GM18505 (cell line): ENCODE results near the gene RGS16.

Experiments used
- ATAC-seq: cut with Tn5 transposase; IDR thresholded peaks from one replicate; pipeline ENCODE4 v1.9.1; 2021; ENCODE audit not compliant: unreplicated experiment
- POLR2A ChIP-seq: IDR thresholded peaks from 4 replicates; pipeline ENCODE4 v1.6.1; 2011; ENCODE audit warnings: borderline replicate concordance; ENCODE audit not compliant: insufficient read depth, insufficient read length; ENCODE audit errors: extremely low read depth

Gene RGS16

DNA sequence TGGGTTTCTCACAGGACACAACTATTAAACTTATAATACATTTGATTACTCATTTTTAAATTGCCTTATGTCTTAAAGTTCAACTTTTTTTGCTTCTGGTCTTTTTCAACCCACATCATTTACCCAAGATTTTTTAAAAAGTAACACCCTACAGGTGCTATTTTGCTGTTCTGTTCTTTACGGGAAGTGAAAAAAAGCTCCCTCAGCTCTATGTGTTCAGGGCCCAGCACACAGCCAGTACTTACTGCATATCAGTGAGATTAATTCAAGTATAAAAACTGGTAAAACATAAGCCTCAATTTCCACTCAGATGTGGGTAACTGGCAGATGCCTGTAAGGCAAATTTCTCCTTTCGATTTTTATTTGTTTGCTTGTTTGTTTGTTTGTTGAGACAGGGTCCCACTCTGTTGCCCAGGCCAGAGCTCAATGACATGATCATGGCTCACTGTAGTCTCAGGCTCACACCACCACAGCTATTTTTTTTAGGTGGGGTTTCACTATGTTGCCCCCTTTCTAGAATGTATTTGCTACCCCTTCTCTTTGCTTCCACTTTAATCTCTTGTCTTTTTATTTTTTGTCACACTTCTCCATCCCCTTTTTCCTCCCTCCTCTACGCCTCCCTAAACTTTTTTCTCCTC, 35.4 kb downstream of the RGS16 start:
- no peak for TF ChIP-seq POLR2A
- ATAC-seq, result no peak

DNA sequence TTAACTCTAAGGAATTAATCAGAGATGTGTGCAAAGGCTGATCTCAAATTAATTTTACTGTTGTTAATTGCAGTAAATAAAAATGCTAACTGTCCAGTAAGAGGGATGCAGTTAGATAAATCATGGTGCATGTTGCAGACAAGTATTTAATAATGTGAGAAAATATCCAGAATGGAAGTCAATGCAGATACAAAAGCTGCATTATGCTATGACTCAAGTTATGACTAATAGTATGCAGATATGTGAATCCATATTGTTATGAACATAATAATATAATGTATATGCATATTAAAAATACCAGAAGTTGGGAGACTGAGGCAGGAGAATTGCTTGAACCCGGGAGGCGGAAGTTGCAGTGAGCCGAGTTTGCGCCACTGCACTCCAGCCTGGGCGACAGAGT, 36.6 kb downstream of the RGS16 start:
- TF ChIP-seq POLR2A, result no peak
- ATAC-seq, result no peak

DNA sequence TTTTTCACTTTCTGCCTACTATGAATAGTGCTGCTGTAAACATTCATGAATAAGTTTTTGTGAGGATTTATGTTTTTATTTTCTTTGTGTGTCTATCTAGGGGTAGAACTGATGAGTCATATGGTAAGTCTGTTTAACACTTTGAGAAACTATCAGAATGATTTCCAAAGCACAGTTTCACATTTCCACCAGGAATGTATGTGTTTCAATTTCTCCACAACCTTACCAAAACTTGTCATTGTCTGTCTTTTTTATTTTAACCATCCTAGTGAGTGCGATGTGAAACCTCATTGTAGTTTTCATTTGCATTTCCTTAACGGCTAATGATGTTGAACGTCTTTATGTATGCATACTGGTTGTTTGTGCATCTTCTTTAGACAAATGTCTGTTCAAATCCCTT, 38.7 kb downstream of the RGS16 start:
- no peak for TF ChIP-seq POLR2A
- ATAC-seq, result no peak

DNA sequence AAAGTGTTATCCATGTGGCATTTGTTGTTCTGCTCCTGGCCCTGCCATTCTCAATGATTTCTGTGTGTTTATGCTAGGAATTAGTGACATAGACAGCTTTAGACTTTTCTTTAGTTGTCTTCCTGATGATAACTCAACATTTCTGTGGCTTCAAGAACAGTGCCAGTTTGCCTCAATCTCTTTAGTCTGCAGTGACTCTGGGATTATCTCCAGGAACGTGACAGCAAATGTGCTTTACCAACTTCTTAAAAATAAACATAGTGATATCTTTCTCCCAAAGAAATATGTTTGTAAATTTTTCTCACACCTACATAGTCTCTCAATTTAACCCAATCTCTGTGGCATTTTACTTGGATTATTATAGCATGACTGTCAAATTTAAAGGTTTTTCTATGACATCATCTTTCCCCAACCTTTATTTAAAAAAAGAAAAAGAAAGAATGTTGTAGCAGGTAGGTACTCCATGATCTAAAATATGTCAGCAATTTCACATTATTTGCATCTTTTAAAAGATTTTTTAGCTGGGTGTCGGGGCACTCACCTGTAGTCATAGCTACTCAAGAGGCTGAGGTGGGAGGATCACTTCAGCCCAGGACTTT, 39.7 kb downstream of the RGS16 start:
- no peak for TF ChIP-seq POLR2A
- ATAC-seq, result no peak

DNA sequence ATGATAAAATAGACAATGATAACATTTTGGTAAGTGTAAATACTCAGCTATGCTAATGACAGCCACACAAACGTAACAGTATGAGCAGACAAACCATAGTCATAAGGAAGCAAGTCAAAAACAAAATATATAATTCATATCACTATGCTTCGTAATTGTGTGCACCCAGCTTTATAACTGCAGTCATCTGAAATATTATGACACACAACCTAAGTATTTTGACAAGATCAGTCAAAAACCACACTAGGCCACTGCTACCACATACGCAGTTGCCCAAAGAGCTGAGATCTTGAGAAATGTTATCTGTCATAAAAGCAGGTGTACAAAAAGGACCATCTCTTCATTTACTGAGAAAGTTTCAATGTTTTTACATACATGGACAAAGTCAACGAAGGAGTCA, 41.1 kb downstream of the RGS16 start:
- no peak for ATAC-seq
- TF ChIP-seq POLR2A, result no peak

DNA sequence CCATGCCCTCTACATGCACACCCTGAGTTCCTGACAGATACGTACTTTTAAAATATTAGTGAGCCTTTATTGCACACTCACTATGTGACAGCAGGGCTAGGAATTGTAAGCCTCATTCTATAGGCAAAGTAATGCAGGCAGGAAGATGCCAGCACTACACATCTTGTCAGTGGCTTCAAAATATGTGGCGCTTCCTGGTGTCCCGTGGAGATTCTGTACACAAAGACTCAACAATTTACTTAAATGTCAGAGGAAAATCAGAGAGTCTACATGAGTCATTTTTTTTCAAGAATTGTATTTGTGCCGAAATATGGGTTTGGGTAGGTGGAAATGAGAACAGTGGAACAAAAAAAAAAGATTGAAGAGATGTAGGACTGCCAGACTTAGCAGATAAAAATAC, 42.7 kb downstream of the RGS16 start:
- no peak for TF ChIP-seq POLR2A
- no peak for ATAC-seq

DNA sequence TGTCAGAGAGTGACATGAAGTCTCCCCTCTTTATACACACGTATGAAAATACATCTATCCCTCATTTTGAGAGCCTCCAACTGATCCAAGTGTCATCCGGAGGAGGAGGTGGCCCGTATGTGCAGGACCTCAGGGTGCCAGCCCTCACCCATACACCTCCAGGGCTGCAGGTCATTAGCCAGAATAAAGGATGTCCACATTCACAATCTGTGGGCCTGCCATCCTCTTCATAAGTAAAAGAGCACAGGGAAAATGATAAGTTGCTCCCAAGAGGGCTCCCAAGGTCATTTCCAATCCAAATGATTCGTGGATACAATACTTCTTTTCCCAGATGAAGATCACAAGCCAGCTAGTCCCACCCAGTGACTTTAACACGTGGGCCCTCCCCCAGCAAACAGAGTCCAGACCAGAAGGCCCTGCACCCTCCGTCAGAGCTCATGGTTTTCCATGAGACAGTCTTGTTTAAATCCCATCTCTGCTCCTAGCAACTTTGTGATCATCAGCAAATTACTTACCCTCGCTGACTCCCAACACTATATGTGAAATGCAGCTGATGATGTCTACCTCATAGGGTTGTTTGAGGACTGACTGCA, 43.7 kb downstream of the RGS16 start:
- no peak for ATAC-seq
- TF ChIP-seq POLR2A, result no peak

DNA sequence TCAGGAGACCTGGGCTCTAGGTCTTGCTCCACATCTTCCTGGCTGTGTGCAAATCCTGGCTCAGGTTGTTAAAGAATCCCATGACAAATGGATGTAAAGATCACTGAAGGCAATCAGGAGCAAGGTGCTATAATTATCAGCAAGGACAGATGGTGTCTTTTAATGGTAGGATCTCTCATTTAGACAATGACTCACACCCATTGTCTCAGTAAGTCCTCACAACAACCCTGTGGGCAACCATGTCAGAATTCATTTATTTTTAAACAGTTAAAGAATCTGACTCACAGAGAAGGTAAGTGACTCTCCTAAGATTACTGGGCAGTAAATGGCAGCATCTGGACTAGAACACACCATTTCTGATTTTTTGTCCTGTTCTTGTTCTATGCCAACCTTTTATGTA, 47.9 kb downstream of the RGS16 start:
- TF ChIP-seq POLR2A, result no peak
- no peak for ATAC-seq

DNA sequence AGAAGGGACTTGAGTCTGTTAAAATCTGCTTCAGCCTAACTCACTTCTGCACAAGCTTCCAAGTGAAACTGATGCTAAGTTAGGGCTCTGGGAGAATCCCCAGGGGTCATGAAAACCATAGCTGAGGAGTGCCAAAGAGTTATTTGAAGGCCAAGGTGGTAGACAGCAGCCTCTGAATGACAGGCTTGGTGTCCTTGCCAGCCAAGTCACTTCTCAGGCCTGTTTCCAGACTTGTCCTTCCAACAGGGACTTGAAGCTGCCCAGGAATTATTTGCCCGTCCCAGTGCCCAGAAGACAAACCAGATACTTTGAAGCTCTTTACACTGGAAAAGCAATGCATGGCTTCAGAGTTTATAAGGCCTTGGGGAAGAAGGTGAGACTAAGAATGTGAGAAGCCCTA, 48.7 kb downstream of the RGS16 start:
- no peak for TF ChIP-seq POLR2A
- no peak for ATAC-seq

DNA sequence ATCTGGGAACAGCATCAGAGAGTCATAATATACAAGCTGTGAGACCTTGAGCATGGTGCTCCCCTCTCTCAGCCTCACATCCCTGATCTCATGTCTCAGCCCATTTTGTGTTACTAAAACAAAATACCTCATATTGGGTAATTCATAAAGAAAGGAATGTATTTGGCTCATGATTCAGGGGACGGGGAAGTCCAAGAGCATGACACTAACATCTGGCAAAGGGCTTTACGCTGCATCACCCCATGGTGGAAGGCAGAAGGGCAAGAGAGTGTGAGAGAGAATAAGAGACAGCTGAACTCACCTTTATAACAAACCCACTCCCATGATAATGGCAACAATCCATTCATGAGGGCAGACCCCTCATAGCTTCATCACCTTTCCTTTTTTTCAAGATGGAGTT, 51.7 kb downstream of the RGS16 start:
- TF ChIP-seq POLR2A, result no peak
- no peak for ATAC-seq

DNA sequence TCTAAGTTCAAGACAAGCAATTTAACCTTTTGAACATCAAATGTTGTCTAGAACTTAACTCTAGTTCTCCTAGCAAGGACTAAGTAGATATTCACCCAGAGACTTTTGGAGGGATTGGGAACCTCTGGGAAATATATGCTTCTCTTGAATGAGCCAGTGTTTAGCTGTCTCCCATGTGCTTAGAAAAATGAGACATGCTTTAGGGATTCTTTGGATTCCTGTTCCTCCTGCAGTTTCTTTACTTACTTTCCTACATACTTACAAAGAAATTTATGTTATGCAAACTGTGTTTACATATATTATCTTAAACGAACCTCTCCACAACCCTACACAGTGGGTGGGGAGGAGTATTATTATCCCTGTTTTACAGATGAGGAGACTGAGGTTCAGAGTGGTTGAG, 54.4 kb downstream of the RGS16 start:
- no peak for ATAC-seq
- no peak for TF ChIP-seq POLR2A

DNA sequence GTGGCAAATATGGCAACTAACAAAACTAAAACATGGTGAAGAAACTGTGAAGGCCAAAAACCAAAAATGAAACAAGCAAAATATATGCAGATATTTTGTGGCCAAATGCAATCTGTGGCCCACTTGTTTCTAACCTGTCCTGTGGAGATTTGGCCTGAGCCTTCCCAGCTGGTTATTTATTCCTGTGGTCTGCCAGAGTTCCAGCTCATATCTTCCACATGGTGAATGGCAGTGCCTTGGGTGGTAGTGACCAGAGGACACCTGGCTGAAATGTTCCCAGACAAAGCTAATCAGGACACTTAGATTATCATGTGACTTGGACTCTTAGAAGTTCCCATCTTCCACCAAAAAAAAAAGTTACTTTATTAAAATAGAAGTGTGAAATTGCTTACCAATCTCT, 54.8 kb downstream of the RGS16 start:
- ATAC-seq, result no peak

More for the DNA sequence above, 54.8 kb downstream of the RGS16 start:
- TF ChIP-seq POLR2A, result no peak
